CD4-positive, alpha-beta T cell (primary cell): ENCODE measurements around the gene MYL3. TPM values are rescaled to one million over a fixed set of nuclear protein-coding genes. Genes with fewer than 3 reads are reported as not detected.

Experiments
- ATAC-seq: fragments of 200-7000 bp; cut with Tn5 transposase; one replicate; pipeline ENCODE4 v1.10.0; 2022; ENCODE audit warnings: mild to moderate bottlenecking; ENCODE audit not compliant: poor library complexity
- CTCF ChIA-PET: fragments of 350-600 bp; sonication (Branson Sonifier 250); formaldehyde crosslinking; loops from one replicate; lab custom pipeline; 2021; ENCODE audit warnings: antibody characterized with exemption, inconsistent platforms; lab: Charles Lee
- POLR2A ChIA-PET: fragments of 350-600 bp; sonication (Branson Sonifier 250); formaldehyde crosslinking; loops from one replicate; lab custom pipeline; 2021; ENCODE audit warnings: antibody characterized with exemption, inconsistent platforms; lab: Charles Lee
- DNase-seq, 14 experiments: peaks; one replicate each; pipeline ENCODE4 v3.0.0-alpha.2; 2013 to 2020; ENCODE audit warnings: mixed read lengths in 2 of 14
- H3K27ac ChIP-seq, 2 donors: one replicate each; pipeline versions ENCODE4 v1.5.1 to v1.7.0; 2013; ENCODE audit warnings: low read length in 2 of 2, low read depth in 1 of 2, mild to moderate bottlenecking in 1 of 2
- H3K27me3 ChIP-seq, 2 experiments: 1 replicate in 1 of 2; 2 replicates in 1 of 2; pipeline versions ENCODE4 v1.6.1 to v1.7.0; 2013; ENCODE audit warnings: low read length in 2 of 2, control low read depth in 1 of 2, mild to moderate bottlenecking in 1 of 2, moderate library complexity in 1 of 2; ENCODE audit not compliant: insufficient read depth in 2 of 2, control insufficient read depth in 1 of 2
- H3K36me3 ChIP-seq: one replicate; pipeline ENCODE4 v1.6.1; 2013; ENCODE audit warnings: low read length, control low read depth; ENCODE audit not compliant: insufficient read depth
- H3K4me1 ChIP-seq: one replicate; pipeline ENCODE4 v1.6.1; 2013; ENCODE audit warnings: low read length, control low read depth; ENCODE audit not compliant: insufficient read depth
- H3K4me3 ChIP-seq: one replicate; pipeline ENCODE4 v1.5.1; 2013; ENCODE audit warnings: mild to moderate bottlenecking, low read length, moderate library complexity
- H3K9me3 ChIP-seq, 2 experiments: 1 replicate in 1 of 2; 2 replicates in 1 of 2; pipeline versions ENCODE4 v1.6.1 to v1.7.0; 2013; ENCODE audit warnings: low read length in 2 of 2, mild to moderate bottlenecking in 2 of 2, control low read depth in 1 of 2, moderate library complexity in 1 of 2; ENCODE audit not compliant: control insufficient read depth in 1 of 2, insufficient read depth in 1 of 2
- H3K27ac Mint-ChIP-seq: one replicate; pipeline ENCODE4 v1.8.0; 2020; ENCODE audit warnings: mixed read lengths
- H3K27me3 Mint-ChIP-seq: one replicate; pipeline ENCODE4 v1.8.0; 2021; ENCODE audit warnings: mixed read lengths
- H3K36me3 Mint-ChIP-seq: one replicate; pipeline ENCODE4 v1.8.0; 2021; ENCODE audit warnings: low read depth, mixed read lengths
- H3K4me1 Mint-ChIP-seq: one replicate; pipeline ENCODE4 v1.8.0; 2021; ENCODE audit warnings: low read depth, mixed read lengths
- H3K4me3 Mint-ChIP-seq: one replicate; pipeline ENCODE4 v1.8.0; 2020; ENCODE audit warnings: mild to moderate bottlenecking, mixed read lengths
- H3K9me3 Mint-ChIP-seq: one replicate; pipeline ENCODE4 v1.8.0; 2020; ENCODE audit warnings: mixed read lengths
- intact Hi-C, 2 experiments: fragments of 100-400 bp; cut with DNase I in 1 of 2; cut with micrococcal nuclease in 1 of 2; formaldehyde crosslinking; loops; one replicate each; pipeline versions ENCODE4 v1.15.1 to v1.9.0; 2023 to 2025; cut with DNase I, micrococcal nuclease
- total RNA-seq, 174 experiments: library from RNA in 2 of 174; stranded (reverse) in 2 of 174; gene quantifications; one replicate each; pipeline ENCODE4 v1.2.3 and lab custom pipeline; 2021 to 2026
- TF ChIP-seq, protein P1 (sequence below): fragments of 200-600 bp; IDR thresholded peaks from one replicate; pipeline ENCODE4 v1.8.0; 2022; ENCODE audit warnings: antibody characterized with exemption, mild to moderate bottlenecking

MYL3 gene
- total RNA-seq, 2 experiments from 2014 or later: not detected

DNA sequence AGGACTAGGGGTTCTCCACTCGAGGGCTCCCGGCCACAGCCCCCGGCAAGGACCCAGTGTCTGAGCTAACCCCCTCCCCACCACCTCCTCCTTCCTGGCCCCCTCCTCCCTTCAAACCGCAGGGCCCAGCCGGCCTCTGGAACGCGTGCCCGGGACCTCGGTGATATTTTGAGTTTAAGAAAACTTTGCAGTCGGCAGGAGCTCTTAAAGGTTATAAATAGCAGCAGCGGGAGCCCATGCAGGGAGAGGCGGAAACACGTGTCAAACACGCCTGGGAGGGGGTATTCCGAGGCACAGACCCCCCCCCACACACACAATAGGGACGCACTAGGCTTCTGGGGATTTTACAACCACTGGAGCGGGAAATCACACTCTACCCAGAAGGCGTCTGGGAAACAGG lies 11.2 kb upstream of the MYL3 start:
- Mint-ChIP-seq H3K4me3 (no peak overlapping the region), H3K36me3 (no peaks in the 10 kb centered on the region), H3K9me3 (no peaks in the 10 kb centered on the region), H3K4me1 (peaks cover 9% of the 10 kb centered on the region), H3K27me3 (peaks cover 6% of the 10 kb centered on the region), H3K27ac (no peak overlapping the region)
- H3K9me3 ChIP-seq: no peaks in the 10 kb centered on the region
- peaks cover 0 to 4% of the 10 kb centered on the region in 2 experiments for H3K27me3 ChIP-seq
- ATAC-seq: no peak
- H3K4me1 ChIP-seq: no peaks in the 10 kb centered on the region
- ChIA-PET CTCF (no interaction called here), POLR2A (no interaction called here)
- intact Hi-C loops: no loop called here
- DNase-seq: no peak
- no peak overlapping the region for H3K27ac ChIP-seq
- H3K36me3 ChIP-seq: no peaks in the 10 kb centered on the region
- no peak overlapping the region for H3K4me3 ChIP-seq
- TF ChIP-seq, protein P1, sequence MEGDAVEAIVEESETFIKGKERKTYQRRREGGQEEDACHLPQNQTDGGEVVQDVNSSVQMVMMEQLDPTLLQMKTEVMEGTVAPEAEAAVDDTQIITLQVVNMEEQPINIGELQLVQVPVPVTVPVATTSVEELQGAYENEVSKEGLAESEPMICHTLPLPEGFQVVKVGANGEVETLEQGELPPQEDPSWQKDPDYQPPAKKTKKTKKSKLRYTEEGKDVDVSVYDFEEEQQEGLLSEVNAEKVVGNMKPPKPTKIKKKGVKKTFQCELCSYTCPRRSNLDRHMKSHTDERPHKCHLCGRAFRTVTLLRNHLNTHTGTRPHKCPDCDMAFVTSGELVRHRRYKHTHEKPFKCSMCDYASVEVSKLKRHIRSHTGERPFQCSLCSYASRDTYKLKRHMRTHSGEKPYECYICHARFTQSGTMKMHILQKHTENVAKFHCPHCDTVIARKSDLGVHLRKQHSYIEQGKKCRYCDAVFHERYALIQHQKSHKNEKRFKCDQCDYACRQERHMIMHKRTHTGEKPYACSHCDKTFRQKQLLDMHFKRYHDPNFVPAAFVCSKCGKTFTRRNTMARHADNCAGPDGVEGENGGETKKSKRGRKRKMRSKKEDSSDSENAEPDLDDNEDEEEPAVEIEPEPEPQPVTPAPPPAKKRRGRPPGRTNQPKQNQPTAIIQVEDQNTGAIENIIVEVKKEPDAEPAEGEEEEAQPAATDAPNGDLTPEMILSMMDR: no peak

DNA sequence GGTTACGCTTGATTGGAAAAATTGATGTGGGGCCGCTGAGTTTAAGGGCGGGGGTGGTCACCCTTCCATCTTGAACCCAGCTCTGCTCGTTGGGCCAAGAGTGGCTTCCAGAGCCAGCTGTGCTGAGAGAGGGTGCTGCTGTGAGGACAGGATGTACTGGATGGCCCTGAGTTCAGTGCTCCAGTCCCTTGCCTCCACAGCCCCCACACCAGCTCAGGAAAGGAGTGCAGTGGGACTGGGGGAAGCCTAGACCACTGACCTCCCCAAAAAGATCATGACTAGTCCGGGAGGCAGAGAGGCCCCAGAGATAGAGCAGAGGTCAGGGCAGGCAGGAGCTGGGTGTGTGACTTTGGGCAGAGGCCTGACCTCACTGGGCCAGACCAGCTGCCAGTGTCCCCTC lies 10.3 kb upstream of the MYL3 start:
- Histone ChIP-seq H3K4me3 (no peak overlapping the region), H3K27me3 (peaks cover 0 to 1% of the 10 kb centered on the region in 2 experiments), H3K27ac (no peak overlapping the region), H3K4me1 (no peaks in the 10 kb centered on the region), H3K9me3 (no peaks in the 10 kb centered on the region), H3K36me3 (no peaks in the 10 kb centered on the region)
- TF ChIP-seq, protein P1: no peak
- intact Hi-C loops: no loop called here
- H3K4me3 Mint-ChIP-seq: no peak overlapping the region
- DNase-seq: no peak
- H3K27me3 Mint-ChIP-seq: no peaks in the 10 kb centered on the region
- H3K36me3 Mint-ChIP-seq: no peaks in the 10 kb centered on the region
- H3K27ac Mint-ChIP-seq: no peak overlapping the region
- no peak for ATAC-seq
- H3K4me1 Mint-ChIP-seq: peaks cover 9% of the 10 kb centered on the region
- CTCF ChIA-PET: no interaction called here
- POLR2A ChIA-PET: no interaction called here
- H3K9me3 Mint-ChIP-seq: no peaks in the 10 kb centered on the region

DNA sequence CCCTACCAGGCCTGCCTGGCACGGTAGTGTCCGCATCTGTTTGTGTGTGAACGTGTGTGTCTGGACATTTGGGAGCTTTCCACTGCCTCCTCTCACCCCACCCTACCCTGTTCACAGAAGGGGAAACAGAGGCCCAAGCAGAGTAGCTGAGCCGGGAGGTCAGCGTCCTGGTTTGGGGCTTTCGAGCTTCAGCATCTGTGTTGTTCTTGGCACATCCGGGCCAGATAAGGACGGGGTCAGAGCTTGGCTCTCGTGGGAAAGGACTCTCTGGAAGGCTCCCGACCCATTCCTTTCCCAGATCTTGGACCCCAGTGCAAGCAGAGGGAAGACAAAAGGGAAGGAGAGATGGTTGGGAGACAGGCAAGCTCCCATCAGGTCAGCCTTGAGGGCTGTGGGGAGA lies 8.0 kb upstream of the MYL3 start:
- Mint-ChIP-seq H3K27me3 (peaks cover 5% of the 10 kb centered on the region), H3K36me3 (no peaks in the 10 kb centered on the region), H3K27ac (no peak overlapping the region), H3K9me3 (no peaks in the 10 kb centered on the region), H3K4me1 (peaks cover 9% of the 10 kb centered on the region), H3K4me3 (no peak overlapping the region)
- intact Hi-C loops: no loop called here
- DNase-seq (no peak), ATAC-seq (no peak)
- Histone ChIP-seq H3K4me3 (no peak overlapping the region), H3K27ac (no peak overlapping the region), H3K36me3 (no peaks in the 10 kb centered on the region), H3K4me1 (peaks cover 5% of the 10 kb centered on the region), H3K27me3 (no peaks in the 10 kb centered on the region), H3K9me3 (no peaks in the 10 kb centered on the region)
- CTCF ChIA-PET: no interaction called here
- POLR2A ChIA-PET: no interaction called here
- TF ChIP-seq, protein P1: no peak
